ENCODE measurements around the gene SPHK1. TPM values are rescaled to one million over a fixed set of nuclear protein-coding genes. Genes with fewer than 3 reads are reported as not detected.

The SPHK1 gene
- total RNA-seq, 1 donor from 2014 or later, result 11.0 TPM

DNA sequence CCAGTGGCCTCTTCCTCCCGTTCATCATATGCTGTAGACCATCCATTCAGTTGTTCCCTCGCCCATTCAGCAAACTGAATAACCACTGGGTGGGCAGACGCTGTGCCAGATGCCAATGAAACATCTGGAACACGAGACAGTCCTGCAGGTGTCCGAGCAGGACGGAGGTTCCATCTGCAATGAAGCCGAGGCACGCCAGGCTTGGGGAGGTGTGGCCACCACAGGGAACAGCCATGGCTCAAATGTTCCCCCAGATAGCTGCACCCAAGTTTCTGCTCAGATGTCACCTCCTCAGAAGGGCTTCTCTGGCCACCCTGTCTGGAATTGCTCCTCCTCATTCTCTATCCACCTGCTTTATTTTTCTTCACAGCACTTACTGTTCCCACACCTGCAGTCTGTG, 38.0 kb downstream of the SPHK1 start:
- no peak for DNase-seq (ENCODE audit: low spot score)
- intact Hi-C loops (cut with DNase I), result no loop called here

DNA sequence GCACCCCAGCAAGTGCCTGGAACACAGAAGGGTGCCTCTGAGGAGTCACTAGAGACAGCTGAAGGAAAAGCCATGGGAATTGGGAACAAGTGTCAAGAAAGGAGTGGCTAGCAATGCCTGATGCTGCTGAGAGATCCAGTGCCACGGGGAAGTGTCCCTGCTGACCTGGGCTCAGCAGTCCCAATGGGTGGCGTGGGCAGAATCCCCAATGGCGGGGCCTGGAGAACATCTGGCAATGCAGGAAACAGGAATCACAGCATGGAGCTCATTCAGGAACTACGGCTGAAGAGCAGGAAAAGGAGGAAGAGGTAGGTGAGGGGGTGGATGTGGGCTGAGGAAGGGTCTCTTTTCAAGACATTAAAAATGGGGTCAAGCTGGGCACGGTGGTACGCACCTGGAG, 38.5 kb downstream of the SPHK1 start:
- DNase-seq (ENCODE audit: low spot score), result no peak
- intact Hi-C loops (cut with DNase I), result no loop called here

DNA sequence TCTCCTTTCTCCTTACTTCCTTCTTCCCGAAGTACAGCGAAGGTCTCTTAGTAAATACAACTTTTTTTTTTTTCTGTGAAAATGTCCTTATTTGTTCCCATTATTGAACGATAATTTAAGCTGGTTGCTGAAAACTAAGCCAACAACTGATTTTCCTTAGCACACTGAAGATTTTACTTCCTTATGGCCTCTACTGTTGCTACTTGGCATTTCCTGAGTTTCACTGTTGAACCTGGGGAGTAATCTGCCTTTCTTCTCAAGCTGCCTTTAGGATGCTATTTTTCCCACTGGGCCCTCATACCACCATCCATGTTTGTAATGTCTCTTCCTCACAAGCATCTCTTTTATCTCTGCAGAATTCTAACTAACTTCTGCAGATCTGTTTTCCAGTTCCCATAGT, 42.4 kb downstream of the SPHK1 start:
- DNase-seq (ENCODE audit: low spot score), result no peak
- intact Hi-C loops (cut with DNase I), result no loop called here

DNA sequence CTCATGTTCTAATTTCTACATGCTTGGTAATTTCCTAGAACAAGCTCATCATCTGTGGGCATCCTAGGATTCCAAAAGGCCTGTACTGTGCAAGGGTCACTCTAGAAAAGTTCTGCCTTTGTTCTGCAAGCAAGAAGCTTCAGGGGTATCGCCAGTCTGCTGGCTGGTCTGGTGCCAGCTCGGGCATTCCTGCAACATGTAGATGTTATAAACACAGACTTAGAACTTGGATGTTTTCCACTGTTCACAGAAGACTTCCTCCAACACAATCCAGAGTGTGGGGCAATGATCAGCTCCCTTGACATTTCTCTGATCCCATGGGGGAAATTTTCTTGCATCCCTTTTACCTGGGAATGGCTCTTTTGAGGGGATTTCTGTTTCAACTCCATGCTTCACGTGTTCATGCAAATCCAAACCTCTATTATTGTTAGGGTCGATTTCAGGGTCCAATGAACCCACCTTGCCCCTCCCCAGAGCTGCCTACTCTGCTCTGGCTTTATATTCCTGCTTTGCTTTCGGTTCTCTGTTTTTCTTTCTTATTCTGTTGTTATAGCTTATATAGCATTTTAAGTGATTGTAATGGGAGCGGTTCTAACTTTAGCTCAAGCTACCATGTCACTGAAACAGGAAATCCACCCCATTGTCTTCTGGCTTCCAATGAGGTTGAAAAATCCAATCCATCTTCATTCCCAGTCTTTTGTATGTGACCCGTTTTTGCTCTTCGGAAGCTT, 43.3 kb downstream of the SPHK1 start:
- intact Hi-C loops (cut with DNase I), result no loop called here
- no peak for DNase-seq (ENCODE audit: low spot score)

DNA sequence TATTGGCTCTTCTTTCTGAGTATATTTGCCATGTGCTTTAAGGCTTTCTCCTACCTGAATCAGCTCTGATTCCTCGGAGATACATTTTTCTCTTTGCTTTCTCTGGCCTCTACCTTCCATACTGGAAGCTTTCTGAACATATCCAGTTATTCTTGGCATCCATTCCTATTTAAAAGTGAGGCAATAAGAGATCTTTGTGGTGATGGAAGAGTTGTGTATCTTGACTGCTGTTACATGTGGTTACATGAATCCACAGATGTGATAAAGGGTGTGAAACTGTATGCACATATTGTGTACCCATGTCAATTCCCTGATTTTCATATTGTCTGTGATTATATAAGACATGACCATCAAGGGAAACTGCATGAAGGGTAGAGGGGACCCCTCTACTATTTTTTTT, 44.1 kb downstream of the SPHK1 start:
- DNase-seq (ENCODE audit: low spot score), result no peak
- intact Hi-C loops (cut with DNase I), result no loop called here

DNA sequence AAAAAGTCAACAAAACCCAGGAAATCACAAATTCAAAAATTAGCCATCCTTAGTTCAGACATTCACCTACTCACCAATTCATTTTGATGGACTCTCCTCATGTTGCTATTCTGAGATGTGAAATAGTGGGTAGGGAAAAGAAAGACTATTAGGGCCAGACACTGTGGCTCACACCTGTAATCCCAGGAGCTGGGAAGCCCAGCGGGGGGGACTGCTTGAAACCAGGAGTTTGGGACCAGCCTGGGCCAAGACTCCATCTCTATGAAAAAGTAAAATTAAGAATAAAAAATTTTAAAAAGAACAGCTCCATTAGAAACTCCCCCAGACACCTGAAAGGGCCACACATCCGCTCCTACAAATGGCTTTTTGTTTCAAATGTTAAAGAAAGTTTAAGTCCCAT, 47.1 kb downstream of the SPHK1 start:
- intact Hi-C loops (cut with DNase I), result no loop called here
- DNase-seq (ENCODE audit: low spot score), result no peak

DNA sequence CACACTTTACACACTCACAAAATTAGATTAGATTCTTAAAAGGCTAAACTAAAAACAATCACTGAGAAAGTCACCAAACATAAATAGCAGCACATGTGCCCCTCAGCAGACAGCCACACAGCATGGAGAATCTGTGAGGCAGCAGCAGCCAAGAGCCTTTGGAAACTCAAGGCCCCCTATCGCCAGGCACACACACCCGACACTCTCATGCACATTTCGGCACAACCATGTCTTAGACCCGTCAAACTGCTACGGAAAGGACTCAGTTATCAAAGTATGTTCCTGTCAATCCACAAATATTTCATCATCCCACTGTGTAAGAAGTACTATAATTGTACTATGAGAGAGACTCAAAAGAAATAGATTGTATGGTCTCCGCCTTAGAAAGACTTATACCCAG, 47.6 kb downstream of the SPHK1 start:
- DNase-seq (ENCODE audit: low spot score), result no peak
- intact Hi-C loops (cut with DNase I), result no loop called here

DNA sequence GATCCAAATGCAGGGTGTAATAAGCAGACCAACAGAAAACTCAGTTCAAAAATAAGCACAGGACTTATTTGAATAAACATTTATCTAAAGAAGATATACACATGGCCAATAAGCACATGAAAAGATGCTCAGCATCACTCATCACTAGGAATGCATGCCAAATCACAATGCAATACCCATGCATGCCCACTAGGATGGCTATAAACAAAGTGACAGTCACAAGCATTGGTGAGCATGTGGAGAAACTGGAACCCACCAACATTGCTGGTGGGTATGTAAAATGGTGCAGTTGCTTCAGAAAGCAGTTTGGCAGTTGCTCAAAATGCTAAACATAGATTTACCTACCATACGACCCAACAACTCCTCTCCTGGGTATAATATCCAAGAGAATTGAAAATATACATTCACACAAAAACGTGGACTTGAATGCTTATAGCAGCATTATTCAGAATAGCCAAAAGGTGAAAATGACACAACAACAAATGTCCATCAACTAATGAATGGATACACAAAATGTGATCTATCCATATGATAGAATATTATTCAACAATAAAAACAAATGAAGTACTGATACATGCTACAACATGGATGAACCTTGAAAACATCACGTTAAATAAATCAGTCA, 48.4 kb downstream of the SPHK1 start:
- DNase-seq (ENCODE audit: low spot score), result no peak
- intact Hi-C loops (cut with DNase I), result no loop called here

DNA sequence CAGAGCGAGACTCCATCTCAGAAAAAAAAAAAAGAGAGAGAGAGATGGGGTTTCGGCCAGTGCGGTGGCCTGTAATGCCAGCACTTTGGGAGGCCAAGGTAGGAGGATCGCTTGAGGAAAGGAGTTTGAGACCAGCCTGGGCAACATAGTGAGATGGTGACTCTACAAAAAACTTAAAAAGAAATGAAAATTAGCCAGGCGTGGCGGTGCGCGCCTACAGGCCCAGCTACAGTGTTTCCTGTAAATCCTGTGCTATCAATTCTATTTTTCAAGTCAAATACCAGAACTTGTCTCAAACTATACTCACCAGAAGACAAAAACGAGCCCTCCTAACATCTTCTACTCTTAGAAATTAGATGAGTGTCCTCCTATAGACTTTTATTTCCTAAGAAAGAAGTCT, 49.3 kb downstream of the SPHK1 start:
- intact Hi-C loops (cut with DNase I), result no loop called here
- DNase-seq (ENCODE audit: low spot score), result no peak

DNA sequence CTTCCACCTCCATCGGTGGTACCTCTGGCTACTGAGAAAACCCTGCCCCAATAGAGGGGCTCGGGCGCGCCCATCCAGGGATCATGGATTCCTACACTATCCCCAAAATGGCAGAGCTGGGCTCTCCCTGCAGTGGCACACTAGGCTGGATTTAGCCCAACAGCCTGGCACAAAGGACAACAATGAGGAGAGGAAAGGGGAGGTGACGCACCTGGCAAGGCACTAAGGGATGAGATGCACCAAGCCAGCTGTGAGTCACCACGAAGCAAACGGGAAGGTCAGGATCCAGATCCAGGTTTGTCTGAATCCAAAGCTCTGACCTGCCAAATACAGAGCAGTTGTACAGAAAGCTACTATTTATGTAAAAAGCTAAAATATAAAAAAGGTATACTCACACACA, 50.5 kb downstream of the SPHK1 start:
- no peak for DNase-seq (ENCODE audit: low spot score)
- intact Hi-C loops (cut with DNase I), result no loop called here

DNA sequence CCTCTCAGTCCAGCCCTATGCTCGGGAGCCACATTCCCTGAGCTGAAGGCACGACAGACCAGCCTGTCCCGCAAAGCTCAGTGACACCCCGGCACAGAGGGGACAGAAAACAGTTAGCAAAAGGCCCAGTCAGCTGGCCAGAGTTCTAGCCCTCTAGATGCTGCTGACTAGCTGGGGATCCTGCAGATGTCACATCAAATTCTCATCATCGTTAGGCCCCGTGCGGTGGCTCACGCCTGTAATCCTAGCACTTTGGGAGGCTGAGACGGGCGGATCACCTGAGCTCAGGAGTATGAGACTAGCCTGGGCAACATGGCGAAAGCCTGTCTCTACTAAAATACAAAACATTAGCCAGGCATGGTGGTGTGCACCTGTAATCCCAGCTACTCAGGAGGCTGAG, 51.3 kb downstream of the SPHK1 start:
- intact Hi-C loops (cut with DNase I), result no loop called here
- DNase-seq (ENCODE audit: low spot score), result no peak

Other genes with a start within 250 kb of the SPHK1 start
- gene FOXJ1, start 243.4 kb upstream of the SPHK1 start, total RNA-seq, result not detected
- 2.5 TPM for gene RNF157, start 144.1 kb upstream of the SPHK1 start, total RNA-seq
- 22.7 TPM for gene UBALD2, start 119.3 kb upstream of the SPHK1 start, total RNA-seq
- gene QRICH2, start 76.3 kb upstream of the SPHK1 start, total RNA-seq, result 1.8 TPM
- 25.8 TPM for gene PRPSAP1, start 30.7 kb upstream of the SPHK1 start, total RNA-seq
- gene UBE2O, start 68.5 kb downstream of the SPHK1 start, total RNA-seq, result 31.1 TPM
- gene AANAT, start 83.0 kb downstream of the SPHK1 start, total RNA-seq, result not detected
- 11.5 TPM for gene RHBDF2, start 116.8 kb downstream of the SPHK1 start, total RNA-seq
- gene CYGB, start 153.1 kb downstream of the SPHK1 start, total RNA-seq, result 17.6 TPM
- gene PRCD, start 155.4 kb downstream of the SPHK1 start, total RNA-seq, result 2.7 TPM
- 6.2 TPM for gene ST6GALNAC2, start 201.3 kb downstream of the SPHK1 start, total RNA-seq